ENCODE results near the gene MPV17. TPM values are rescaled to one million over a fixed set of nuclear protein-coding genes. Genes with fewer than 3 reads are reported as not detected.

The MPV17 gene
- total and polyA plus RNA-seq, 2 of the 13 experiments (the other 11 are each of a cell fraction or from before 2014, with no cell fraction given) = 48.9 to 129 TPM

GRCh38 chr2:27263287-27264252 lies 59.3 kb downstream of the MPV17 start (continued):
- TF ChIP-seq ZMYM4 (CRISPR knock-in tag; IDR thresholded peaks at IDR 0.05) (no peak), ZNF639 (CRISPR knock-in tag; conservative IDR thresholded peaks at IDR 0.05) (no peak), ZNF142 (CRISPR knock-in tag; IDR thresholded peaks at IDR 0.05) (0 out of 2 replicates have a peak, but pooled peaks have one; percentile 14), GZF1 (CRISPR knock-in tag; IDR thresholded peaks at IDR 0.05) (0 out of 2 replicates have a peak, but pooled peaks have one; percentile 49), ZNF766 (CRISPR knock-in tag; IDR thresholded peaks at IDR 0.05; ENCODE audit: borderline replicate concordance) (no peak), GABPB1 (CRISPR knock-in tag; IDR thresholded peaks at IDR 0.05) (0 out of 2 replicates have a peak, but pooled peaks have one; percentile 2), TCF7L2 (IDR thresholded peaks at IDR 0.05; ENCODE audit: low read depth, low read length) (no peak), MTERF4 (CRISPR knock-in tag; IDR thresholded peaks at IDR 0.05) (no peak), MED1 (CRISPR knock-in tag; IDR thresholded peaks at IDR 0.05) (no peak), KAT7 (CRISPR knock-in tag; IDR thresholded peaks at IDR 0.05; ENCODE audit: borderline replicate concordance) (no peak), ARNTL (CRISPR knock-in tag; IDR thresholded peaks at IDR 0.05) (no peak), RBM22 (optimal IDR thresholded peaks at IDR 0.05; ENCODE audit: low read length) (no peak), KDM6A (CRISPR knock-in tag; IDR thresholded peaks at IDR 0.05; ENCODE audit: low read depth) (no peak), CHD4 (IDR thresholded peaks at IDR 0.05; ENCODE audit: borderline replicate concordance, low read length) (no peak), POLR2A (IDR thresholded peaks at IDR 0.05; ENCODE audit: insufficient read depth in 1 of 2, low read depth in 2 of 2, low read length in 2 of 2) (no peak), ZNF672 (CRISPR knock-in tag; IDR thresholded peaks at IDR 0.05) (no peak)
- TF ChIP-seq, protein P1, sequence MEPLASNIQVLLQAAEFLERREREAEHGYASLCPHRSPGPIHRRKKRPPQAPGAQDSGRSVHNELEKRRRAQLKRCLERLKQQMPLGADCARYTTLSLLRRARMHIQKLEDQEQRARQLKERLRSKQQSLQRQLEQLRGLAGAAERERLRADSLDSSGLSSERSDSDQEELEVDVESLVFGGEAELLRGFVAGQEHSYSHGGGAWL (CRISPR knock-in tag; IDR thresholded peaks at IDR 0.05) = no peak
- TF ChIP-seq, protein P2, sequence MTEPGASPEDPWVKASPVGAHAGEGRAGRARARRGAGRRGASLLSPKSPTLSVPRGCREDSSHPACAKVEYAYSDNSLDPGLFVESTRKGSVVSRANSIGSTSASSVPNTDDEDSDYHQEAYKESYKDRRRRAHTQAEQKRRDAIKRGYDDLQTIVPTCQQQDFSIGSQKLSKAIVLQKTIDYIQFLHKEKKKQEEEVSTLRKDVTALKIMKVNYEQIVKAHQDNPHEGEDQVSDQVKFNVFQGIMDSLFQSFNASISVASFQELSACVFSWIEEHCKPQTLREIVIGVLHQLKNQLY (CRISPR knock-in tag; IDR thresholded peaks at IDR 0.05) = no peak

All from HepG2 (cell line).